Pancreas (tissue), 10 donors: ENCODE results near the gene PITPNC1. TPM values are rescaled to one million over a fixed set of nuclear protein-coding genes. Genes with fewer than 3 reads are reported as not detected.
"Not testable (repeated sequence)": the region's sequence is repeated elsewhere in the genome, so short reads cannot be mapped to it uniquely, and the experiment has no call there.

Experiments
- ATAC-seq, 4 donors: fragments of 200-7000 bp; cut with Tn5 transposase; one replicate each; pipeline versions ENCODE4 v1.8.0 to v1.9.1; 2020; ENCODE audit warnings: mild to moderate bottlenecking in 4 of 4, moderate library complexity in 4 of 4
- DNase-seq, 6 donors: peaks; one replicate each; pipeline ENCODE4 v3.0.0-alpha.2; 2020
- FAIRE-seq: peaks from 2 replicates; lab custom pipeline; 2012; peaks lifted over from hg19 to GRCh38; lab: Jason Lieb, UNC
- H3K27ac ChIP-seq, 4 donors: fragments of 200-600 bp; sonication (generic); 1 replicate in 3 of 4; 2 replicates in 1 of 4; pipeline versions ENCODE4 v1.5.0 to v1.8.0; 2020
- H3K27me3 ChIP-seq, 4 donors: fragments of 200-600 bp; one replicate each; pipeline ENCODE4 v1.8.0; 2021
- H3K36me3 ChIP-seq, 3 donors: fragments of 200-600 bp; sonication (generic) in 1 of 3; one replicate each; pipeline versions ENCODE4 v1.5.0 to v1.8.0; 2020 to 2021
- H3K4me1 ChIP-seq, 3 donors: fragments of 200-600 bp; one replicate each; pipeline ENCODE4 v1.8.0; 2021
- H3K4me3 ChIP-seq, 4 donors: fragments of 200-600 bp; sonication (generic) in 2 of 4; one replicate each; pipeline versions ENCODE4 v1.5.0 to v1.8.0; 2020 to 2021
- H3K9me3 ChIP-seq, 4 donors: fragments of 200-600 bp; one replicate each; pipeline ENCODE4 v1.8.0; 2021
- WGBS, 2 donors: extraction: QIAGEN DNeasy Blood & Tissue Kit; methylation state at CpG; one replicate each; pipeline ENCODE4 v1.1.7; 2013; 5-methylcytosine and 5-hydroxymethylcytosine counted together
- intact Hi-C, 3 donors: fragments of 100-400 bp; cut with DNase I; formaldehyde crosslinking; loops; one replicate each; pipeline versions ENCODE4 v1.11.1 to v1.14.2; 2022
- polyA plus RNA-seq, 2 donors: library from polyadenylated mRNA; stranded (reverse); fragments of 200-250 nt; gene quantifications; one replicate each; pipeline ENCODE4 v1.2.3, GENCODE V29; 2013
- total RNA-seq, 6 donors: library from RNA; stranded (reverse); fragmentation: NEBNext Ultra II Directional in 4 of 6; extraction: Animal tissue kit (Norgen Biotek cat#: 25700) in 4 of 6; gene quantifications; one replicate each; pipeline versions ENCODE4 v1.2.1 to v1.2.4, GENCODE V29; 2021 to 2023
- TF ChIP-seq, protein P1 (sequence below), 4 donors: fragments of 200-600 bp; sonication (generic) in 3 of 4; IDR thresholded peaks; one replicate each; pipeline versions ENCODE4 v1.5.0 to v1.8.0; 2021; ENCODE audit warnings: antibody characterized with exemption in 4 of 4
- donor health status: healthy with polysubstance abuse.
- donor health status: DM: no; HTN: no; CAD: no; lungs with moderate emphysema.
- donor health status: DM: no; HTN: no; CAD: no.
- donor health status: control.
- donor health status: control.
- donor health status: Bipolar disorder and iron deficiency.
- donor health status: DM: yes; HTN: yes; CAD: no.
- donor health status: DM: no; HTN: no; CAD: no.
- donor health status: DM: no; HTN: no; CAD: no.
- donor health status: DM: yes; HTN: yes; CAD: no.

Gene PITPNC1
- total and polyA plus RNA-seq, 8 donors, result 9.5 to 28.8 (median 24.4) TPM

DNA sequence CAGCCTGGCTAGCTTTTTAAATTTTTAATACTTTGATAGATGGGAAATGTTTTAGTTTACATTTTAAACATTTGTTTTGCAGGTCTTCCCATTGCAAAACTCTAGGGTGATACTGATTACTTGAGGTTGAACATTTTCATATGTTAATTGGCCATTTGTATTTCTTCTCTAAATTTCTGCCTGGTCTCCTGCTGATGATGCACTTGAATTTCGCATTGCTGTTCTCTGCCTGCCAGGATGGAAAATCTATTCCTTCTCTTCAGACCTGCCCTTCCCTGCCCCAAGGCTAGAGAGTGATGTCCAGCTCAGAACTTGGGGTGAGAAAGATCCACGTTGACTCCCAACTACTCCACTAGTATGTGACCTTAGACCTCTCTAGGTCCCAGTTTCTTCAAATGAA, 134.7 kb downstream of the PITPNC1 start:
- Histone ChIP-seq H3K36me3 (no peaks in the 10 kb centered on the region), H3K27ac (no peak overlapping the region), H3K4me3 (no peak overlapping the region), H3K9me3 (no peaks in the 10 kb centered on the region), H3K27me3 (no peaks in the 10 kb centered on the region), H3K4me1 (peaks cover 13 to 23% (median 16%) of the 10 kb centered on the region in 3 donors)
- intact Hi-C loops, result no loop called here
- FAIRE-seq (no peak), DNase-seq (no peak), ATAC-seq (no peak)
- TF ChIP-seq, protein P1, sequence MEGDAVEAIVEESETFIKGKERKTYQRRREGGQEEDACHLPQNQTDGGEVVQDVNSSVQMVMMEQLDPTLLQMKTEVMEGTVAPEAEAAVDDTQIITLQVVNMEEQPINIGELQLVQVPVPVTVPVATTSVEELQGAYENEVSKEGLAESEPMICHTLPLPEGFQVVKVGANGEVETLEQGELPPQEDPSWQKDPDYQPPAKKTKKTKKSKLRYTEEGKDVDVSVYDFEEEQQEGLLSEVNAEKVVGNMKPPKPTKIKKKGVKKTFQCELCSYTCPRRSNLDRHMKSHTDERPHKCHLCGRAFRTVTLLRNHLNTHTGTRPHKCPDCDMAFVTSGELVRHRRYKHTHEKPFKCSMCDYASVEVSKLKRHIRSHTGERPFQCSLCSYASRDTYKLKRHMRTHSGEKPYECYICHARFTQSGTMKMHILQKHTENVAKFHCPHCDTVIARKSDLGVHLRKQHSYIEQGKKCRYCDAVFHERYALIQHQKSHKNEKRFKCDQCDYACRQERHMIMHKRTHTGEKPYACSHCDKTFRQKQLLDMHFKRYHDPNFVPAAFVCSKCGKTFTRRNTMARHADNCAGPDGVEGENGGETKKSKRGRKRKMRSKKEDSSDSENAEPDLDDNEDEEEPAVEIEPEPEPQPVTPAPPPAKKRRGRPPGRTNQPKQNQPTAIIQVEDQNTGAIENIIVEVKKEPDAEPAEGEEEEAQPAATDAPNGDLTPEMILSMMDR (IDR thresholded peaks at IDR 0.05), result no peak
- 93 to 96% methylated on average over 2 of the region's 2 CpGs for WGBS, 2 donors

DNA sequence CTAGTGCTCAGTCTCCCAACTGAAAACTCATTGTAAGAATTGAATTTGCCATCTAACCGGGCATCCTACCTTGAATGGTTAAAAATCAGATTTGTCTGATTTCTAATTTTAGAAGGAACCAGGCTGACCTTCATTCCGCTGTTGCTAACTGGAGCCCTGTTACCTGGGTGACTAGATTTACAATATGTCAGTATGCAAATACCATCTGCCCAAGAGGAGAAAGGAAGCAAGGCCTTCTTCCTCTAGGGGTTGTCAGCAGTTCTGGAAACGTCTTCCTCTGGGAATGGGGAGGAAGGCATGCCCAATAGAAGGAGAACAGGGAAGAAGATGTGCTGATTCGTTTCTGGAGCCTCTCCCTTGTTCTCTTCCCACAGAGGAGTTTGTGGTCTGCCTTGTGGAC, 137.9 kb downstream of the PITPNC1 start:
- H3K27ac ChIP-seq, result peak overlapping the region; percentile 35 to 67 (median 52)
- ATAC-seq (peak; percentile 90 to 95 (median 91)), DNase-seq (peak in 1 of 6 donors; percentile 45), FAIRE-seq (no peak)
- H3K4me3 ChIP-seq, result no peak overlapping the region
- WGBS, 2 donors, result 8 to 12% methylated on average over 4 of the region's 4 CpGs
- H3K36me3 ChIP-seq, result no peaks in the 10 kb centered on the region
- TF ChIP-seq, protein P1 (IDR thresholded peaks at IDR 0.05), result no peak
- no peaks in the 10 kb centered on the region for H3K9me3 ChIP-seq
- no peaks in the 10 kb centered on the region for H3K27me3 ChIP-seq
- intact Hi-C loops, result no loop called here
- H3K4me1 ChIP-seq, result peaks cover 13 to 25% (median 18%) of the 10 kb centered on the region in 3 donors

DNA sequence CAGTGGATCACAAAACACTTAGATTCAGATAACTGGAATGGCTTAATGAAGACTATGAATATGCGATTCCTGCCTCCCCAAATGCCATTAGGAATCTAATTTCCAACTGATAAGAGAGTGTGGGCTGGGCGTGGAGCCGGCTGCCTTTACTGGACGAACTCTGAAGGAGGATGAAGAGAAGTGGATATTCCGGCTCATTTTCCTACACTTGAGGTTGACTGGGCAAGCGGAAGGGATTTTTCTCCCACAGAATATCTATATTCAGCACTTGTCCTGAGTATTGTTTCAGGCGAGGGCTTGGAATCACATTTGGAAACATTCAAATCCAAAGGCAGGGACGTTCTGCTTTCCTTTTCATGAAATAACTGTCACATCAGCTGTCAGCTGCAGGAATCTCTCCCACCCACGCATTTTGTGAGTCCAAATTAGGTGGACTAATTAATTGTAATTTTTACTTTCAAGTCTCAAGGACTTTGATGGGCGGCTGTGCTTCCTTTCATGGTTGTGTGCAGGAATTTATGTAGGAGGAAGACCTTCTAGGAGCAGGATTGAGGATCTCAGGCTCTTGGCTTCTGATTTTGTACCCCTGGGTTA, 138.5 kb downstream of the PITPNC1 start:
- WGBS, 2 donors, result 21 to 26% methylated on average over 10 of the region's 10 CpGs

DNA sequence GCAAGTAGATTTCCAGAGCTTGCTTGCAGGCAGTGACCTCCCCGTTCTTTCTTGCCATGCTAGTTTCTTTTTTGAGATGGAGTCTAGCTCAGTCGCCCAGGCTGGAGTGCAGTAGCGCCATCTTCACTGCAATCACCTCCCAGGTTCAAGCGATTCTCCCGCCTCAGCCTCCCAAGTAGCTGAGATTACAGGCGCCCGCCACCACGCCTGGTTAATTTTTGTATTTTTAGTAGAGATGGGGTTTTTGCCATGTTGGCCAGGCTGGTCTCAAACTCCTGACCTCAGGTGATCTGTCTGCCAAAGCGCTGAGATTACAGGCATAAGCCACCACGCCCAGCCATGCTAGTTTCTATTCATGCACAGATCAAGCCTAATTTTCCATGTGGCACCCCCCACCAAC, 139.5 kb downstream of the PITPNC1 start:
- intact Hi-C loops, FAIRE-seq, H3K9me3 ChIP-seq, DNase-seq, H3K27ac ChIP-seq, ATAC-seq, H3K36me3 ChIP-seq, H3K27me3 ChIP-seq, H3K4me3 ChIP-seq: not testable (repeated sequence)
- peaks cover 21 to 41% (median 29%) of the 10 kb centered on the region in 3 donors for H3K4me1 ChIP-seq
- WGBS, 2 donors, result 96 to 97% methylated on average over 10 of the region's 10 CpGs

More for the DNA sequence above, 138.5 kb downstream of the PITPNC1 start:
- FAIRE-seq (no peak), ATAC-seq (peak; percentile 53 to 74 (median 60)), DNase-seq (no peak)
- Histone ChIP-seq H3K4me3 (no peak overlapping the region), H3K9me3 (no peaks in the 10 kb centered on the region), H3K27ac (peak overlapping the region; percentile 35 to 67 (median 52)), H3K36me3 (no peaks in the 10 kb centered on the region), H3K4me1 (peaks cover 16 to 31% (median 24%) of the 10 kb centered on the region in 3 donors), H3K27me3 (no peaks in the 10 kb centered on the region)
- intact Hi-C loops, result no loop called here
- TF ChIP-seq, protein P1 (IDR thresholded peaks at IDR 0.05), result no peak

DNA sequence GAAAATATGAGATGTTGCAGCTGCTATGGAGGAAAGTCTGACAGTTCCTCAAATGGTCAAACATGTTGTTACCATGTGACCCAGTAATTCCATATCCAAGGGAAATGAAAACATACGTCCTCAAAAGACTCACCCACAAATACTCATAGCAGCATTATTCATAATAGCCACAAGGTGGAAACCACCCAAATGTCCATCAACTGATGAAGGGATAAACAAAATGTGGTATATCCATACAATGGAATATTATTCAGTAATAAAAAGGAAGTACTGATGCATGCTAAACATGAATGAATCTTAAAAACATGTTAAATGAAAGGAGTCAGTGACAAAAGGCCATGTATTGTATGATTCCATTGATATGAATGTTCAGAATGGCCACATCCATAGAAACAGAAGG, 140.2 kb downstream of the PITPNC1 start:
- H3K4me1 ChIP-seq, result peaks cover 21 to 43% (median 29%) of the 10 kb centered on the region in 3 donors
- 60 to 68% methylated on average over 1 of the region's 1 CpG for WGBS, 2 donors

More for the DNA sequence above, 140.2 kb downstream of the PITPNC1 start:
- ATAC-seq (no peak), FAIRE-seq (no peak), DNase-seq (no peak)
- H3K4me3 ChIP-seq, result no peak overlapping the region
- H3K27ac ChIP-seq, result no peak overlapping the region
- H3K9me3 ChIP-seq, result no peaks in the 10 kb centered on the region
- TF ChIP-seq, protein P1 (IDR thresholded peaks at IDR 0.05), result no peak
- H3K27me3 ChIP-seq, result no peaks in the 10 kb centered on the region
- intact Hi-C loops, result no loop called here
- no peaks in the 10 kb centered on the region for H3K36me3 ChIP-seq
